ENCODE results near the gene PRR30.

DNA sequence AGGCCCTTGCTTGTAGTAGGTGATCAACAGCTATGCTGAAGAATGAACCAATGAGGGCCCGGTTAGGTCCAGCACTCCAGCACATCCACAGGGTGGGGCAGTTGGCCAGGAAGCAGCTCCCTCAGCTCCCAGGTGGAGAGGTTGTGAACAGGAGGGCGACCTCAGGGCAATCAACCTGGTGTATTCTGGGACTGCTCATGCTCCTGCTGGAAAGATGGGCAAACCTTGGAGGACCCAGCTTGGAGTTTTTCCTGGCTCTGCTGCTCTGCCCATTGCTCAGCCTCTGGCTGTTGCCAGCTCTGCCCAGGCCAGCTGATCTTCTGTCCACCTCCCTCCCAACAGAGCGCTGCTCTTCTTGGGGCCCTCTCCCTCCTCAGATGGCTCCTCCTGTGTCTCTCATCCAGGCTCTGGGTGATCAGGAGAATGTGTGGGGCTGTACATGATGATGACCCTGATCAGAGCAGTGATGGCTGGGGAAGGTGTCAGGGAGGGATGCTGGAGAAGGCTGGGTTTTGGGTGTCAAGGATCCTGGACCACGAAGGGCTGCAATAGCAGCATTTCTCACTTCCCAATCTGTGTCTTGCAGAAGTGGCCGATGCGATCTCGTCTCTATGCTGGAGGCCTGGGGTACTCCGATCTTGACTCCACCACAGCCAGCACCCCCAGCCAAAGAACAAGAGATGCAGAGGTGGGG, 13.0 kb upstream of the PRR30 start:
- TF ChIP-seq, protein P1, sequence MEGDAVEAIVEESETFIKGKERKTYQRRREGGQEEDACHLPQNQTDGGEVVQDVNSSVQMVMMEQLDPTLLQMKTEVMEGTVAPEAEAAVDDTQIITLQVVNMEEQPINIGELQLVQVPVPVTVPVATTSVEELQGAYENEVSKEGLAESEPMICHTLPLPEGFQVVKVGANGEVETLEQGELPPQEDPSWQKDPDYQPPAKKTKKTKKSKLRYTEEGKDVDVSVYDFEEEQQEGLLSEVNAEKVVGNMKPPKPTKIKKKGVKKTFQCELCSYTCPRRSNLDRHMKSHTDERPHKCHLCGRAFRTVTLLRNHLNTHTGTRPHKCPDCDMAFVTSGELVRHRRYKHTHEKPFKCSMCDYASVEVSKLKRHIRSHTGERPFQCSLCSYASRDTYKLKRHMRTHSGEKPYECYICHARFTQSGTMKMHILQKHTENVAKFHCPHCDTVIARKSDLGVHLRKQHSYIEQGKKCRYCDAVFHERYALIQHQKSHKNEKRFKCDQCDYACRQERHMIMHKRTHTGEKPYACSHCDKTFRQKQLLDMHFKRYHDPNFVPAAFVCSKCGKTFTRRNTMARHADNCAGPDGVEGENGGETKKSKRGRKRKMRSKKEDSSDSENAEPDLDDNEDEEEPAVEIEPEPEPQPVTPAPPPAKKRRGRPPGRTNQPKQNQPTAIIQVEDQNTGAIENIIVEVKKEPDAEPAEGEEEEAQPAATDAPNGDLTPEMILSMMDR (IDR thresholded peaks at IDR 0.05; ENCODE audit: low read length): no peak
- no peak for TF ChIP-seq EZH2 (IDR thresholded peaks at IDR 0.05; ENCODE audit: borderline replicate concordance, low read length)

Measured in OCI-LY1 (cell line).